Measurements from ENCODE around the gene ASRGL1.
A peak's percentile ranks its signal among the peaks of the same experiment; 100 is the strongest.
"Not testable (repeated sequence)": the region's sequence is repeated elsewhere in the genome, so short reads cannot be mapped to it uniquely, and the experiment has no call there.

ASRGL1 gene

GRCh38 chr11:62337303-62338181 is at the start of gene ASRGL1:
Gene ASRGL1 (plus strand): TSS chr11:62337448. CDS start chr11:62337978, 530 bp downstream.
- peak; percentile 51 for DNase-seq (ENCODE audit: low read depth)

DNA sequence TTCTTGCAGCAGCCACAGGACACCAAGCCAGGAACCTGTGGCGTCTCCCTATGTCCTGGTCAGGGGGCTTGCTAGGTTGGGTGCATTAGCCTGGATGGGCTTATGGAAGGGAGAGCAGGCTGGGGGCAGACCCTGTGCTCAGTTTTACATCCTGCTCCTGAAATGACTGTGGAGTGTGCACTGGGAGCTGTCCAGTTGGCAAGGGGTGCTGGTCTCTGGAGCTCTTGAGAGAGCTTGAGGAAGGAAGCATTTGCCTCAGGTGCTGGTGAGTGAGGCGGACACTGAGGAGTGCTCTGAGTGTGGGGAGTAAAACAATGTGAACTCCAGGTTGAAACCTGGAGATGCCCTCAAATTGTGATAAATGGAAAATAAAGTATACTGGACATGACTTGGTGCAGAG is 41.7 kb upstream of the ASRGL1 start:
- peak; percentile 39 for DNase-seq (ENCODE audit: low read depth)

GRCh38 chr11:62298975-62299374 is 38.3 kb upstream of the ASRGL1 start, which contains the start of gene SCGB1D4:
Gene SCGB1D4 (minus strand): TSS chr11:62299075. CDS start chr11:62299010, 65 bp downstream.
- DNase-seq (ENCODE audit: low read depth), result no peak

GRCh38 chr11:62306227-62306626 is 31.0 kb upstream of the ASRGL1 start:
- DNase-seq (ENCODE audit: low read depth), result no peak

GRCh38 chr11:62307950-62308349 is 29.3 kb upstream of the ASRGL1 start:
- DNase-seq (ENCODE audit: low read depth), result no peak

GRCh38 chr11:62309991-62310390 is 27.3 kb upstream of the ASRGL1 start:
- no peak for DNase-seq (ENCODE audit: low read depth)

DNA sequence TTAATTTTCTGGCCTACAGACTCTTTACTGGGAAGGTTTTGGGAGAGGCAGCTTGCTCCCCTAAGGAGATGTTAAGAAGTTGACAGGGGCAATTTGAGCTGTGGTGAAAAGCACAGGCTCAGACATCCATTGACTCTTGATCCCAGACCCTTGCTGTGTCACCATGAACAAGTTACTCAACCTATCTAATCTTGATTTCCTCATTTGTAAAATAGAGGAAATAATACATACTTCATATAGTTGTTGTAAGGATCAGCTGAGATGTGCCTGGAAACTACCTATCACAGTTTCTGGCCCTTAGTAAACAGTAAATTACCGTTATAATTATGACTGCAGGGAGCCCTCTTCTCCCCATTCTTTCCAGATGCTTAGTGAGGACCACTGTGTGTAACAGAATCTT is 21.8 kb upstream of the ASRGL1 start:
- DNase-seq (ENCODE audit: low read depth), result no peak

DNA sequence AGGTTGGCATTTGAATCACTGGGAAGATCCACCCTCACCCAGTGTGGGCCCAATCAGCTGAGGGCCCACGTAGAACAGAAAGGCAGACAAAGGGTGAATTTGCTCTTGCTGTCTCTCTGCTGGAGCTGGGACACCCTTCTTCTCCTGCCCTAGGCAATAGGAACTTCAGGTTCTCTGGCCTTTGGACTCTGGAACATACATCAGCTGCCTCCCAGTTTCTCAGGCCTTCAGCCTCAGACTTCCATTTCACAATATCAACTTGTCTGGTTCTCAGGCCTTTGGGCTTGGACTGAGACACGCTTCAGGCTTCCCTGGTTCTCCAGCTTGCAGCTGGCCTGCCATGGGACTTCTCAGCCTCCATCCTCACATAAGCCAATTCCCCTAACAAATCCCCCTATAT is 14.7 kb upstream of the ASRGL1 start:
- no peak for DNase-seq (ENCODE audit: low read depth)

- DNase-seq (ENCODE audit: low read depth), result peak; percentile 26
Observed at GRCh38 chr11:62324731-62325556, 12.3 kb upstream of the ASRGL1 start.

DNA sequence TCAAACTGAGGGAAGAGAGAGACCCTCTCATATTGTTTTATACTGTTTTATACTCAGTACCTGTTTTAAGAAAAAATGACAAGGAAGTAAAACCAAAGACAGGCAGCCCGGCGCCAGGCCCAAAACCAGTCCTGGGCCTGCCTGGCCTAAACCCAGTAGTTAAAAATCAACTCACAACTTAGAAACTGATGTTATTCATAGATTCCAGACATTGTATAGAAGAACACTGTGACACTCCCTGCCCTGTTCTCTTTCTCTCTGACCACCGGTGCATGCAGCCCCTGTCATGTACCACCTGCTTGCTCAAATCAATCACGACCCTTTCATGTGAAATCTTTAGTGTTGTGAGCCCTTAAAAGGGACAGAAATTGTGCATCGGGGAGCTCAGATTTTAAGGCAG is 11.5 kb upstream of the ASRGL1 start:
- DNase-seq (ENCODE audit: low read depth), result not testable (repeated sequence)

GRCh38 chr11:62326719-62327118 is 10.5 kb upstream of the ASRGL1 start:
- not testable (repeated sequence) for DNase-seq (ENCODE audit: low read depth)

DNA sequence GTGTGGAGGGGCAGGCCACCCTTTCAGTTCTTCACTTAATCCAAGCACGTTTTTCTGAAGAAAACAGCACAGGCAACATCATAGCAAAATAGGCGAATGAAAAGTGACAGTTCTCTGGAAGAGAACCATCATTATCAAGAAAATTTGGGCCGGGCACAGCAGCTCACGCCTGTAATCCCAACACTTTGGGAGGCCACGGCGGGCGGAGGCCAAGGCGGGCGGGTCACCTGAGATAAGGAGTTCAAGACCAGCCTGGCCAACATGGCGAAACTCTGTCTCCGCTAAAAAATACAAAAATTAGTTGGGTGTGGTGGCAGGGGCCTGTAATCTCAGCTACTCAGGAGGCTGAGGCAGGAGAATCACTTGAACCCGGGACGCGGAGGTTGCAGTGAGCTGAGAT is 9.7 kb upstream of the ASRGL1 start:
- DNase-seq (ENCODE audit: low read depth), result not testable (repeated sequence)

DNA sequence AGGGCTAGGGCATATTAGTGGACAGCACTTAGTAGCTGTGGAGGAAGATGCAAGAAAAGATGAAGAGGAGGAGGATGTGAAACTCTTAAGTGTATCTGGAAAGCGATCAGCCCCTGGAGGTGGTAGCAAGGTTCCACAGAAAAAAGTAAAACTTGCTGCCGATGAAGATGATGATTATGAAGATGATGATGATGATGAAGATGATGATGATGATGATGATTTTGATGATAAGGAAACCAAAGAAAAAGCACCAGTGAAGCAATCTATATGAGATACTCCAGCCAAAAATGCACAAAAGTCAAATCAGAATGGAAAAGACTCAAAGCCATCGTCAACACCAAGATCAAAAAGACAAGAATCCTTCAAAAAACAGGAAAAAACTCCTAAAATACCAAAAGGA is 6.0 kb upstream of the ASRGL1 start:
- not testable (repeated sequence) for DNase-seq (ENCODE audit: low read depth)

- no peak for DNase-seq (ENCODE audit: low read depth)
Observed at GRCh38 chr11:62333768-62334167, 3.5 kb upstream of the ASRGL1 start.

DNA sequence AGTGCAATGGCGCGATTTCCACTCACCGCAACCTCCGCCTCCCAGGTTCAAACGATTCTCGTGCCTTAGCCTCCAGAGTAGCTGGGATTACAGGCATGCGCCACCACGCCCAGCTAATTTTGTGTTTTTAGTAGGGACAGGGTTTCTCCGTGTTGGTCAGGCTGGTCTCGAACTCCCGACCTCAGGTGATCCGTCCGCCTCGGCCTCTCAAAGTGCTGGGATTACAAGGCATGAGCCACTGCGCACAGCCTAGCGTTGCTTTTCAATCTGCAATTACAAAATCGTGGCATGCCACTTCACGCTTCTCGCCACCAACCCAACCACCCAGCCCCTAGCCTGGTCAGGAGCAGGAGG is 322 bp upstream of the ASRGL1 start:
- not testable (repeated sequence) for DNase-seq (ENCODE audit: low read depth)

GRCh38 chr11:62338218-62338617 is 970 bp downstream of the ASRGL1 start:
- no peak for DNase-seq (ENCODE audit: low read depth)

GRCh38 chr11:62340269-62340901 is 3.1 kb downstream of the ASRGL1 start:
- peak; percentile 53 for DNase-seq (ENCODE audit: low read depth)

- DNase-seq (ENCODE audit: low read depth), result no peak
Observed at GRCh38 chr11:62341588-62341987, 4.3 kb downstream of the ASRGL1 start.

DNA sequence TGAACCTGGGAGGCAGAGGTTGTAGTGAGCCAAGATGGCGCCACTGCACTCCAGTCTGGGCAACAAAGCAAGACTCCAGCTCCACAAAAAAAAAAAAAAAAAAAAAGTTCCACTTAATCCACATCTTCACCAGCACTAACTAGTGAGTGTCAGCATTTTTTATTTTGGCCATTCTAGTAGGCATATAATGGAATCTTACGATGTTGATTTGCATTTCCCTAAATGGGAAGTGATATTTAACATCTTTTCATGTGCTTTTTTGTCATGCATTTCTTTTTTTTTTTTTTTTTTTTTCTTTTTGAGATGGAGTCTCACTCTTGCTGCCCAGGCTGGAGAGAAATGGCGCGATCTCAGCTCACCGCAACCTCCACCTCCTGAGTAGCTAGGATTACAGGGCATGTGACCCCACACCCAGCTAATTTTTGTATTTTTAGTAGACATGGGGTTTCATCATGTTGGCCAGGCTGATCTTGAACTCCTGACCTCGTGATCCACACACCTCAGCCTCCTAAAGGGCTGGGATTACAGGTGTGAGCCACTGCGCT is 6.5 kb downstream of the ASRGL1 start:
- not testable (repeated sequence) for DNase-seq (ENCODE audit: low read depth)

DNA sequence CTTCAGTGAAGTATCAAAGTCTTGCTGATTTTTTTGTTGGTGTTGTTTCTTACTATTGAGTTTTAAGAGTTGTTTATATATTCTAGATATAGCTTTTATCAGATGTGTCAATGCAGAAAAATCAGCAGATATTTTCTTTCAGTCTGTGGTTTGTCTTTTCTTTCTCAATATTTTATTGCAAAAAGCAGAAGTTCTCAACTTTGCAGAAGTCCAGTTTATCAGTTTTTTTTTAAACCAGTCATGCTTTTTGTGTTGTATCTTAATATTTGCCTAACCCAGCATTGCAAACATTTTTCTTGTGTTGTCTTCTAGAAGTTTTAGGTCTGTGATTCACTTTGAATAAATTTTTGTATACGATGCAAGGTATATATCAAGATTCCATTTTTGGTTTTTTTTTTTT is 7.0 kb downstream of the ASRGL1 start:
- no peak for DNase-seq (ENCODE audit: low read depth)

GRCh38 chr11:62345861-62346260 is 8.6 kb downstream of the ASRGL1 start:
- DNase-seq (ENCODE audit: low read depth), result no peak
